ENCODE data around the gene CKS1B. TPM values are rescaled to one million over a fixed set of nuclear protein-coding genes. Genes with fewer than 3 reads are reported as not detected.

The CKS1B gene
- total and polyA plus RNA-seq, 9 of the 15 experiments (the other 6 are each of a cell fraction or from before 2014, with no cell fraction given): 215 to 1,103 (median 460) TPM

DNA sequence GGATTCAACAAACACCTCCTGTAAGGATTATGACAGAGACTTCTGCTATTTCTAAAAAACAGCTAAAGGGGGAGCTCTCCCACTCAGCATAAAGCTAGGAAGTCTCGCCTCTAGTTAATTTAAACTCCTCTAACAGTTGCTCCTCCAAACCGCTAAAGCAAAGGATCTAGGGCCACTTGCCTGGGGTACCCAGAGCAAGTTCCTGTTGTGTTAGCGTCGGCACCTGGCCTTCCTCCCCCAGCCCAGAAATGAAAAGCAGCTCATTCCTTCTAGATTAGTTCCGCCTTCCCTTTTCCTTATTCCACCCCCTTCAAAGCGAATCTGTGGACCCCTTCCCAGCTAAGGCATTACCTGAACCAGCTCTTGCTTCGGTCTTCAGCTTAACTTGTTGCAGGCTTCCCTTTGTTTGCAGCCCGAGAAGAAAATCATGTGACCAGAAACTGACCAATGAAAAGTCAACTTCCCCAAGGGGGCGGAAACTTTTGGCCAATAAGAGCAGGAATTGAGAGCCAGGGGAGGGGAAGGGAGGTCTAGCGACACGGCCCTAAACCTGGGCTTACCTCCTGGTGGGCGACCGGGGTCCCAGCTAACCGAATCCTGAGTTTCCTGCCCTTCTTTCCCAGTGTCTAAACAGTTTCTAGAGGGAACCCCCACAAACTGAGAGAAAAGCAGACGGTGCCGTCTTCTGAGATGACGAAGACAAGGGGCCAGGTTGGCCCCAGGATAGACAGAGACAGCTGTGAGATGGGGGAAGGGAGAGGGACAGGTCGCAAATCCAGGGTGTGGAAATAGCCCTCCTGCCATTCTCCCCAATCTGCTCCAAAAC, 18.6 kb upstream of the CKS1B start, which contains the start of gene PBXIP1 (continued):
- TF ChIP-seq, protein P1, sequence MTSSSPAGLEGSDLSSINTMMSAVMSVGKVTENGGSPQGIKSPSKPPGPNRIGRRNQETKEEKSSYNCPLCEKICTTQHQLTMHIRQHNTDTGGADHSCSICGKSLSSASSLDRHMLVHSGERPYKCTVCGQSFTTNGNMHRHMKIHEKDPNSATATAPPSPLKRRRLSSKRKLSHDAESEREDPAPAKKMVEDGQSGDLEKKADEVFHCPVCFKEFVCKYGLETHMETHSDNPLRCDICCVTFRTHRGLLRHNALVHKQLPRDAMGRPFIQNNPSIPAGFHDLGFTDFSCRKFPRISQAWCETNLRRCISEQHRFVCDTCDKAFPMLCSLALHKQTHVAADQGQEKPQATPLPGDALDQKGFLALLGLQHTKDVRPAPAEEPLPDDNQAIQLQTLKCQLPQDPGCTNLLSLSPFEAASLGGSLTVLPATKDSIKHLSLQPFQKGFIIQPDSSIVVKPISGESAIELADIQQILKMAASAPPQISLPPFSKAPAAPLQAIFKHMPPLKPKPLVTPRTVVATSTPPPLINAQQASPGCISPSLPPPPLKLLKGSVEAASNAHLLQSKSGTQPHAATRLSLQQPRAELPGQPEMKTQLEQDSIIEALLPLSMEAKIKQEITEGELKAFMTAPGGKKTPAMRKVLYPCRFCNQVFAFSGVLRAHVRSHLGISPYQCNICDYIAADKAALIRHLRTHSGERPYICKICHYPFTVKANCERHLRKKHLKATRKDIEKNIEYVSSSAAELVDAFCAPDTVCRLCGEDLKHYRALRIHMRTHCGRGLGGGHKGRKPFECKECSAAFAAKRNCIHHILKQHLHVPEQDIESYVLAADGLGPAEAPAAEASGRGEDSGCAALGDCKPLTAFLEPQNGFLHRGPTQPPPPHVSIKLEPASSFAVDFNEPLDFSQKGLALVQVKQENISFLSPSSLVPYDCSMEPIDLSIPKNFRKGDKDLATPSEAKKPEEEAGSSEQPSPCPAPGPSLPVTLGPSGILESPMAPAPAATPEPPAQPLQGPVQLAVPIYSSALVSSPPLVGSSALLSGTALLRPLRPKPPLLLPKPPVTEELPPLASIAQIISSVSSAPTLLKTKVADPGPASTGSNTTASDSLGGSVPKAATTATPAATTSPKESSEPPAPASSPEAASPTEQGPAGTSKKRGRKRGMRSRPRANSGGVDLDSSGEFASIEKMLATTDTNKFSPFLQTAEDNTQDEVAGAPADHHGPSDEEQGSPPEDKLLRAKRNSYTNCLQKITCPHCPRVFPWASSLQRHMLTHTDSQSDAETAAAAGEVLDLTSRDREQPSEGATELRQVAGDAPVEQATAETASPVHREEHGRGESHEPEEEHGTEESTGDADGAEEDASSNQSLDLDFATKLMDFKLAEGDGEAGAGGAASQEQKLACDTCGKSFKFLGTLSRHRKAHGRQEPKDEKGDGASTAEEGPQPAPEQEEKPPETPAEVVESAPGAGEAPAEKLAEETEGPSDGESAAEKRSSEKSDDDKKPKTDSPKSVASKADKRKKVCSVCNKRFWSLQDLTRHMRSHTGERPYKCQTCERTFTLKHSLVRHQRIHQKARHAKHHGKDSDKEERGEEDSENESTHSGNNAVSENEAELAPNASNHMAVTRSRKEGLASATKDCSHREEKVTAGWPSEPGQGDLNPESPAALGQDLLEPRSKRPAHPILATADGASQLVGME (CRISPR knock-in tag; IDR thresholded peaks at IDR 0.05): no peak
- TF ChIP-seq SLC30A9 (CRISPR knock-in tag; IDR thresholded peaks at IDR 0.05): no peak
- TF ChIP-seq ZNF707 (CRISPR knock-in tag; conservative IDR thresholded peaks at IDR 0.05): no peak
- no peak for TF ChIP-seq RBM17 (IDR thresholded peaks at IDR 0.05; ENCODE audit: borderline replicate concordance, low read depth, low read length)
- no peak for TF ChIP-seq ZC3H11A (IDR thresholded peaks at IDR 0.05; ENCODE audit: low read depth, low read length)
- TF ChIP-seq FUS (optimal IDR thresholded peaks at IDR 0.05; ENCODE audit: low read depth, low read length): no peak
- no peak for TF ChIP-seq SMARCB1 (IDR thresholded peaks at IDR 0.05; ENCODE audit: insufficient read length, low read depth)
- TF ChIP-seq, protein P2, sequence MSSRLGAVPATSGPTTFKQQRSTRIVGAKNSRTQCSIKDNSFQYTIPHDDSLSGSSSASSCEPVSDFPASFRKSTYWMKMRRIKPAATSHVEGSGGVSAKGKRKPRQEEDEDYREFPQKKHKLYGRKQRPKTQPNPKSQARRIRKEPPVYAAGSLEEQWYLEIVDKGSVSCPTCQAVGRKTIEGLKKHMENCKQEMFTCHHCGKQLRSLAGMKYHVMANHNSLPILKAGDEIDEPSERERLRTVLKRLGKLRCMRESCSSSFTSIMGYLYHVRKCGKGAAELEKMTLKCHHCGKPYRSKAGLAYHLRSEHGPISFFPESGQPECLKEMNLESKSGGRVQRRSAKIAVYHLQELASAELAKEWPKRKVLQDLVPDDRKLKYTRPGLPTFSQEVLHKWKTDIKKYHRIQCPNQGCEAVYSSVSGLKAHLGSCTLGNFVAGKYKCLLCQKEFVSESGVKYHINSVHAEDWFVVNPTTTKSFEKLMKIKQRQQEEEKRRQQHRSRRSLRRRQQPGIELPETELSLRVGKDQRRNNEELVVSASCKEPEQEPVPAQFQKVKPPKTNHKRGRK (tag; IDR thresholded peaks at IDR 0.05): no peak
- TF ChIP-seq HDAC1 (IDR thresholded peaks at IDR 0.05): peak; percentile 9 to 74; a peak in 1 of 4 replicates
- TF ChIP-seq, protein P3, sequence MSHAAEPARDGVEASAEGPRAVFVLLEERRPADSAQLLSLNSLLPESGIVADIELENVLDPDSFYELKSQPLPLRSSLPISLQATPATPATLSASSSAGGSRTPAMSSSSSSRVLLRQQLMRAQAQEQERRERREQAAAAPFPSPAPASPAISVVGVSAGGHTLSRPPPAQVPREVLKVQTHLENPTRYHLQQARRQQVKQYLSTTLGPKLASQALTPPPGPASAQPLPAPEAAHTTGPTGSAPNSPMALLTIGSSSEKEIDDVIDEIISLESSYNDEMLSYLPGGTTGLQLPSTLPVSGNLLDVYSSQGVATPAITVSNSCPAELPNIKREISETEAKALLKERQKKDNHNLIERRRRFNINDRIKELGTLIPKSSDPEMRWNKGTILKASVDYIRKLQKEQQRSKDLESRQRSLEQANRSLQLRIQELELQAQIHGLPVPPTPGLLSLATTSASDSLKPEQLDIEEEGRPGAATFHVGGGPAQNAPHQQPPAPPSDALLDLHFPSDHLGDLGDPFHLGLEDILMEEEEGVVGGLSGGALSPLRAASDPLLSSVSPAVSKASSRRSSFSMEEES (CRISPR knock-in tag; IDR thresholded peaks at IDR 0.05): peak; percentile 98
- no peak for TF ChIP-seq ZNF197 (CRISPR knock-in tag; IDR thresholded peaks at IDR 0.05; ENCODE audit: low read depth)
- no peak for TF ChIP-seq BRD4 (IDR thresholded peaks at IDR 0.05)
- TF ChIP-seq, protein P4, sequence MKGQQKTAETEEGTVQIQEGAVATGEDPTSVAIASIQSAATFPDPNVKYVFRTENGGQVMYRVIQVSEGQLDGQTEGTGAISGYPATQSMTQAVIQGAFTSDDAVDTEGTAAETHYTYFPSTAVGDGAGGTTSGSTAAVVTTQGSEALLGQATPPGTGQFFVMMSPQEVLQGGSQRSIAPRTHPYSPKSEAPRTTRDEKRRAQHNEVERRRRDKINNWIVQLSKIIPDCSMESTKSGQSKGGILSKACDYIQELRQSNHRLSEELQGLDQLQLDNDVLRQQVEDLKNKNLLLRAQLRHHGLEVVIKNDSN (CRISPR knock-in tag; IDR thresholded peaks at IDR 0.05): peak; percentile 85
- no peak for TF ChIP-seq ZNF354B (CRISPR knock-in tag; IDR thresholded peaks at IDR 0.05)
- TF ChIP-seq BRD9 (IDR thresholded peaks at IDR 0.05; ENCODE audit: low read depth, partially characterized antibody): peak; percentile 56
- TF ChIP-seq, protein P5, sequence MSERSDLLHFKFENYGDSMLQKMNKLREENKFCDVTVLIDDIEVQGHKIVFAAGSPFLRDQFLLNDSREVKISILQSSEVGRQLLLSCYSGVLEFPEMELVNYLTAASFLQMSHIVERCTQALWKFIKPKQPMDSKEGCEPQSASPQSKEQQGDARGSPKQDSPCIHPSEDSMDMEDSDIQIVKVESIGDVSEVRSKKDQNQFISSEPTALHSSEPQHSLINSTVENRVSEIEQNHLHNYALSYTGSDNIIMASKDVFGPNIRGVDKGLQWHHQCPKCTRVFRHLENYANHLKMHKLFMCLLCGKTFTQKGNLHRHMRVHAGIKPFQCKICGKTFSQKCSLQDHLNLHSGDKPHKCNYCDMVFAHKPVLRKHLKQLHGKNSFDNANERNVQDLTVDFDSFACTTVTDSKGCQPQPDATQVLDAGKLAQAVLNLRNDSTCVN (CRISPR knock-in tag; IDR thresholded peaks at IDR 0.05): 0 out of 2 replicates have a peak, but pooled peaks have one; percentile 2
